Mesendoderm (in vitro differentiated cells): ENCODE measurements around the gene TRMT11.
A peak's percentile ranks its signal among the peaks of the same experiment; 100 is the strongest.

Experiments
- DNase-seq: peaks from one replicate; pipeline ENCODE4 v3.0.0; 2013
- H2AK5ac ChIP-seq: 2 replicates; pipeline ENCODE4 v1.6.1; 2013; ENCODE audit warnings: low read length, inconsistent platforms
- H2BK120ac ChIP-seq: 2 replicates; pipeline ENCODE4 v1.6.1; 2013; ENCODE audit warnings: low read depth, mild to moderate bottlenecking, low read length, moderate library complexity, mixed read lengths
- H2BK15ac ChIP-seq: replicated peaks from 2 replicates; pipeline ENCODE4 v1.6.1; 2013; ENCODE audit warnings: low read depth, mild to moderate bottlenecking, moderate library complexity
- H2BK5ac ChIP-seq: 2 replicates; pipeline ENCODE4 v1.6.1; 2013; ENCODE audit warnings: low read length, inconsistent platforms
- H3K18ac ChIP-seq: 2 replicates; pipeline ENCODE4 v1.6.1; 2013; ENCODE audit warnings: mild to moderate bottlenecking, low read length, mixed read lengths
- H3K23ac ChIP-seq: one replicate; pipeline ENCODE4 v1.6.1; 2013; ENCODE audit warnings: low read length
- H3K27ac ChIP-seq: 2 replicates; pipeline ENCODE4 v1.5.1; 2013; ENCODE audit warnings: low read depth, mild to moderate bottlenecking, inconsistent platforms, low read length, moderate library complexity
- H3K27me3 ChIP-seq: 2 replicates; pipeline ENCODE4 v1.6.1; 2013; ENCODE audit warnings: low read length, control low read depth, mild to moderate bottlenecking, inconsistent platforms; ENCODE audit not compliant: insufficient read depth, poor library complexity
- H3K36me3 ChIP-seq: 2 replicates; pipeline ENCODE4 v1.6.1; 2013; ENCODE audit warnings: low read length, inconsistent platforms; ENCODE audit not compliant: control insufficient read depth, insufficient read depth
- H3K4ac ChIP-seq: one replicate; pipeline ENCODE4 v1.6.1; 2013; ENCODE audit warnings: low read depth, mild to moderate bottlenecking, low read length, moderate library complexity
- H3K4me1 ChIP-seq: 2 replicates; pipeline ENCODE4 v1.6.1; 2013; ENCODE audit warnings: low read depth, low read length, inconsistent platforms; ENCODE audit not compliant: control insufficient read depth
- H3K4me2 ChIP-seq: 2 replicates; pipeline ENCODE4 v1.6.1; 2013; ENCODE audit warnings: low read length
- H3K4me3 ChIP-seq: 2 replicates; pipeline ENCODE4 v1.5.1; 2013; ENCODE audit warnings: mild to moderate bottlenecking, low read length
- H3K56ac ChIP-seq: one replicate; pipeline ENCODE4 v1.6.1; 2013; ENCODE audit warnings: low read length
- H3K79me1 ChIP-seq: 2 replicates; pipeline ENCODE4 v1.6.1; 2013; ENCODE audit warnings: low read length, inconsistent platforms
- H3K79me2 ChIP-seq: 2 replicates; pipeline ENCODE4 v1.6.1; 2013; ENCODE audit warnings: mild to moderate bottlenecking, low read length; ENCODE audit not compliant: control insufficient read depth, insufficient read depth
- H3K9ac ChIP-seq: 2 replicates; pipeline ENCODE4 v1.6.1; 2013; ENCODE audit warnings: low read length, inconsistent platforms
- H4K5ac ChIP-seq: one replicate; pipeline ENCODE4 v1.6.1; 2013; ENCODE audit warnings: low read length
- H4K8ac ChIP-seq: one replicate; pipeline ENCODE4 v1.6.1; 2013; ENCODE audit warnings: low read depth, mild to moderate bottlenecking, control low read depth, low read length, moderate library complexity
- WGBS: extraction: QIAGEN DNeasy Blood & Tissue Kit; methylation state at CpG from one replicate; pipeline ENCODE4 v1.1.7; 2013; ENCODE audit warnings: low lambda C conversion rate, missing lambda C conversion rate; ENCODE audit not compliant: insufficient coverage; ENCODE audit errors: extremely low coverage; 5-methylcytosine and 5-hydroxymethylcytosine counted together

The TRMT11 gene

GRCh38 chr6:125989631-125990030 is 3.3 kb downstream of the TRMT11 start:
- Histone ChIP-seq H3K9ac (no peak overlapping the region), H3K4me3 (no peak overlapping the region), H3K27me3 (no peaks in the 10 kb centered on the region), H3K18ac (no peak overlapping the region), H2BK15ac (no peak overlapping the region), H2BK120ac (no peak overlapping the region), H3K4me1 (peaks cover 13% of the 10 kb centered on the region), H3K79me2 (peaks cover 52% of the 10 kb centered on the region), H2AK5ac (no peak overlapping the region), H3K27ac (no peak overlapping the region), H3K36me3 (no peaks in the 10 kb centered on the region), H4K5ac (no peak overlapping the region), H4K8ac (no peak overlapping the region), H3K4ac (no peak overlapping the region), H2BK5ac (no peak overlapping the region), H3K4me2 (no peak overlapping the region), H3K23ac (no peak overlapping the region), H3K79me1 (peaks cover 16% of the 10 kb centered on the region), H3K56ac (no peak overlapping the region)
- DNase-seq: peak; percentile 22
- no CpG with 5 or more reads among the region's 3 CpGs for WGBS

GRCh38 chr6:125991653-125992052 is 5.3 kb downstream of the TRMT11 start:
- H3K4me3 ChIP-seq: no peak overlapping the region
- H3K9ac ChIP-seq: no peak overlapping the region
- no CpG with 5 or more reads among the region's 1 CpG for WGBS
- H3K79me2 ChIP-seq: peaks cover 50% of the 10 kb centered on the region
- no peaks in the 10 kb centered on the region for H3K36me3 ChIP-seq
- H3K56ac ChIP-seq: no peak overlapping the region
- no peak overlapping the region for H3K4me2 ChIP-seq
- no peak overlapping the region for H4K8ac ChIP-seq
- no peak overlapping the region for H2BK120ac ChIP-seq
- H2BK15ac ChIP-seq: no peak overlapping the region
- peaks cover 13% of the 10 kb centered on the region for H3K4me1 ChIP-seq
- no peak overlapping the region for H4K5ac ChIP-seq
- H3K27ac ChIP-seq: no peak overlapping the region
- H3K18ac ChIP-seq: no peak overlapping the region
- no peaks in the 10 kb centered on the region for H3K27me3 ChIP-seq
- no peak overlapping the region for H2AK5ac ChIP-seq
- H3K23ac ChIP-seq: no peak overlapping the region
- no peak for DNase-seq
- H3K79me1 ChIP-seq: peaks cover 16% of the 10 kb centered on the region
- no peak overlapping the region for H3K4ac ChIP-seq
- H2BK5ac ChIP-seq: no peak overlapping the region

- Histone ChIP-seq H3K27ac (no peak overlapping the region), H2AK5ac (no peak overlapping the region), H3K36me3 (no peaks in the 10 kb centered on the region), H3K9ac (no peak overlapping the region), H2BK5ac (no peak overlapping the region), H2BK15ac (no peak overlapping the region), H3K79me1 (peaks cover 2% of the 10 kb centered on the region), H2BK120ac (no peak overlapping the region), H3K4me1 (no peaks in the 10 kb centered on the region), H4K5ac (no peak overlapping the region), H3K4me2 (no peak overlapping the region), H3K56ac (no peak overlapping the region), H3K23ac (no peak overlapping the region), H3K4me3 (no peak overlapping the region), H3K79me2 (peaks cover 20% of the 10 kb centered on the region), H3K18ac (no peak overlapping the region), H3K27me3 (no peaks in the 10 kb centered on the region), H4K8ac (no peak overlapping the region), H3K4ac (no peak overlapping the region)
- no peak for DNase-seq
- no CpG with 5 or more reads among the region's 5 CpGs for WGBS
These were observed 8.5 kb downstream of the TRMT11 start for GRCh38 chr6:125994670-125995488.

- no peaks in the 10 kb centered on the region for H3K4me1 ChIP-seq
- no peak overlapping the region for H2BK5ac ChIP-seq
- H4K5ac ChIP-seq: no peak overlapping the region
- no peak overlapping the region for H3K4ac ChIP-seq
- H2BK120ac ChIP-seq: no peak overlapping the region
- H3K18ac ChIP-seq: no peak overlapping the region
- H4K8ac ChIP-seq: no peak overlapping the region
- no peak overlapping the region for H2AK5ac ChIP-seq
- no peak overlapping the region for H3K4me2 ChIP-seq
- H3K79me1 ChIP-seq: peaks cover 2% of the 10 kb centered on the region
- no peaks in the 10 kb centered on the region for H3K36me3 ChIP-seq
- H3K79me2 ChIP-seq: peaks cover 14% of the 10 kb centered on the region
- no peaks in the 10 kb centered on the region for H3K27me3 ChIP-seq
- H3K9ac ChIP-seq: no peak overlapping the region
- H3K56ac ChIP-seq: no peak overlapping the region
- WGBS: no CpG with 5 or more reads among the region's 8 CpGs
- no peak overlapping the region for H3K27ac ChIP-seq
- H3K4me3 ChIP-seq: no peak overlapping the region
- no peak overlapping the region for H2BK15ac ChIP-seq
- DNase-seq: peak; percentile 71
- H3K23ac ChIP-seq: no peak overlapping the region
These were observed 9.7 kb downstream of the TRMT11 start for GRCh38 chr6:125995972-125996580.

GRCh38 chr6:126002755-126003679 is 16.7 kb downstream of the TRMT11 start:
- no peaks in the 10 kb centered on the region for H3K36me3 ChIP-seq

More at GRCh38 chr6:126002755-126003679, 16.7 kb downstream of the TRMT11 start:
- H3K23ac ChIP-seq: no peak overlapping the region
- H3K9ac ChIP-seq: no peak overlapping the region
- H3K4me1 ChIP-seq: no peaks in the 10 kb centered on the region
- no peak for DNase-seq
- no peak overlapping the region for H3K18ac ChIP-seq
- no peak overlapping the region for H3K4me2 ChIP-seq
- WGBS: no CpG with 5 or more reads among the region's 8 CpGs
- no peak overlapping the region for H4K8ac ChIP-seq
- H3K27me3 ChIP-seq: no peaks in the 10 kb centered on the region
- no peak overlapping the region for H2AK5ac ChIP-seq
- H3K79me1 ChIP-seq: no peaks in the 10 kb centered on the region
- H2BK15ac ChIP-seq: no peak overlapping the region
- no peak overlapping the region for H3K4ac ChIP-seq
- no peak overlapping the region for H2BK120ac ChIP-seq
- H3K79me2 ChIP-seq: no peaks in the 10 kb centered on the region
- no peak overlapping the region for H3K4me3 ChIP-seq
- H3K56ac ChIP-seq: no peak overlapping the region
- no peak overlapping the region for H2BK5ac ChIP-seq
- no peak overlapping the region for H3K27ac ChIP-seq
- H4K5ac ChIP-seq: no peak overlapping the region
